Trophoblast cell (in vitro differentiated cells and primary cell): ENCODE data around the gene MEGF11.

ENCODE experiments used
- DNase-seq, 2 donors: peaks; one replicate each; pipeline ENCODE4 v3.0.0-alpha.2; 2016
- H2AFZ ChIP-seq: 2 replicates; pipeline ENCODE4 v1.6.1; 2013; ENCODE audit warnings: low read length, moderate library complexity, mild to moderate bottlenecking; ENCODE audit not compliant: insufficient read depth, poor library complexity
- H2AK5ac ChIP-seq: 2 replicates; pipeline ENCODE4 v1.6.1; 2013; ENCODE audit warnings: mild to moderate bottlenecking, low read length
- H2BK120ac ChIP-seq: 2 replicates; pipeline ENCODE4 v1.6.1; 2013; ENCODE audit warnings: low read length, mild to moderate bottlenecking, moderate library complexity; ENCODE audit not compliant: insufficient read depth, poor library complexity
- H2BK12ac ChIP-seq: 2 replicates; pipeline ENCODE4 v1.6.1; 2013; ENCODE audit warnings: mild to moderate bottlenecking, low read length, moderate library complexity
- H2BK5ac ChIP-seq: 2 replicates; pipeline ENCODE4 v1.6.1; 2013; ENCODE audit warnings: low read length, low read depth, moderate library complexity, mild to moderate bottlenecking; ENCODE audit not compliant: poor library complexity
- H3K14ac ChIP-seq: 2 replicates; pipeline ENCODE4 v1.6.1; 2013; ENCODE audit warnings: mild to moderate bottlenecking, low read length
- H3K18ac ChIP-seq: 2 replicates; pipeline ENCODE4 v1.6.1; 2013; ENCODE audit warnings: mild to moderate bottlenecking, low read length
- H3K23ac ChIP-seq: 2 replicates; pipeline ENCODE4 v1.6.1; 2013; ENCODE audit warnings: low read length
- H3K27ac ChIP-seq: 2 replicates; pipeline ENCODE4 v1.5.1; 2013; ENCODE audit warnings: low read depth, mild to moderate bottlenecking, inconsistent platforms, low read length, moderate library complexity
- H3K27me3 ChIP-seq: 2 replicates; pipeline ENCODE4 v1.6.1; 2013; ENCODE audit warnings: inconsistent platforms, mild to moderate bottlenecking, low read length, moderate library complexity; ENCODE audit not compliant: insufficient read depth
- H3K36me3 ChIP-seq, 2 experiments: 1 replicate in 1 of 2; 2 replicates in 1 of 2; pipeline ENCODE4 v1.6.1; 2013; ENCODE audit warnings: low read length in 2 of 2, mild to moderate bottlenecking in 2 of 2, moderate library complexity in 1 of 2; ENCODE audit not compliant: insufficient read depth in 2 of 2, control insufficient read depth in 1 of 2
- H3K4ac ChIP-seq: 2 replicates; pipeline ENCODE4 v1.6.1; 2013; ENCODE audit warnings: low read depth, mild to moderate bottlenecking, low read length, moderate library complexity
- H3K4me1 ChIP-seq, 2 experiments: 1 replicate in 1 of 2; 2 replicates in 1 of 2; pipeline ENCODE4 v1.6.1; 2013; ENCODE audit warnings: low read length in 2 of 2, mild to moderate bottlenecking in 2 of 2, moderate library complexity in 1 of 2; ENCODE audit not compliant: insufficient read depth in 2 of 2, control insufficient read depth in 1 of 2
- H3K4me2 ChIP-seq: 2 replicates; pipeline ENCODE4 v1.6.1; 2013; ENCODE audit warnings: inconsistent platforms, mild to moderate bottlenecking, low read length, moderate library complexity
- H3K4me3 ChIP-seq: 2 replicates; pipeline ENCODE4 v1.5.1; 2013; ENCODE audit warnings: mild to moderate bottlenecking, low read depth, low read length, inconsistent platforms
- H3K79me1 ChIP-seq: one replicate; pipeline ENCODE4 v1.6.1; 2013; ENCODE audit warnings: low read length
- H3K79me2 ChIP-seq: 2 replicates; pipeline ENCODE4 v1.6.1; 2013; ENCODE audit warnings: low read length, mild to moderate bottlenecking; ENCODE audit not compliant: control insufficient read depth, insufficient read depth, poor library complexity
- H3K9ac ChIP-seq: 2 replicates; pipeline ENCODE4 v1.6.1; 2013; ENCODE audit warnings: mild to moderate bottlenecking, low read length
- H3K9me3 ChIP-seq: 2 replicates; pipeline ENCODE4 v1.6.1; 2013; ENCODE audit warnings: low read depth, mild to moderate bottlenecking, control low read depth, inconsistent platforms, low read length; ENCODE audit not compliant: insufficient read depth
- H4K12ac ChIP-seq: 2 replicates; pipeline ENCODE4 v1.6.1; 2013; ENCODE audit warnings: low read depth, mild to moderate bottlenecking, low read length, moderate library complexity
- H4K8ac ChIP-seq: 2 replicates; pipeline ENCODE4 v1.6.1; 2013; ENCODE audit warnings: low read depth, mild to moderate bottlenecking, low read length, moderate library complexity
- H4K91ac ChIP-seq: one replicate; pipeline ENCODE4 v1.6.1; 2013; ENCODE audit warnings: low read depth, mild to moderate bottlenecking, low read length, moderate library complexity
- WGBS: extraction: QIAGEN DNeasy Blood & Tissue Kit; methylation state at CpG from one replicate; pipeline ENCODE4 v1.1.7; 2013; ENCODE audit warnings: missing lambda C conversion rate; ENCODE audit not compliant: insufficient read length, insufficient coverage; ENCODE audit errors: extremely low coverage; 5-methylcytosine and 5-hydroxymethylcytosine counted together

MEGF11 gene

GRCh38 chr15:66053991-66054390, 199.6 kb downstream of the MEGF11 start:
- no peak overlapping the region for H2AFZ ChIP-seq
- no peak overlapping the region for H2BK12ac ChIP-seq

GRCh38 chr15:66051833-66052232, 201.7 kb downstream of the MEGF11 start:
- no CpG with 5 or more reads among the region's 7 CpGs for WGBS
- H3K27me3 ChIP-seq: no peaks in the 10 kb centered on the region
- H3K23ac ChIP-seq: no peak overlapping the region
- no peak overlapping the region for H2AK5ac ChIP-seq
- H3K4me2 ChIP-seq: no peak overlapping the region
- H4K12ac ChIP-seq: no peak overlapping the region
- no peak overlapping the region for H3K4ac ChIP-seq
- no peaks in the 10 kb centered on the region for H3K79me2 ChIP-seq
- H3K4me1 ChIP-seq: no peaks in the 10 kb centered on the region
- no peaks in the 10 kb centered on the region for H3K9me3 ChIP-seq
- no peak overlapping the region for H4K91ac ChIP-seq
- H3K14ac ChIP-seq: no peak overlapping the region
- H3K27ac ChIP-seq: no peak overlapping the region
- H3K4me3 ChIP-seq: no peak overlapping the region
- no peak overlapping the region for H3K18ac ChIP-seq
- DNase-seq: no peak
- no peak overlapping the region for H2BK12ac ChIP-seq
- no peak overlapping the region for H3K9ac ChIP-seq
- H2BK5ac ChIP-seq: no peak overlapping the region
- H3K36me3 ChIP-seq: no peaks in the 10 kb centered on the region
- no peaks in the 10 kb centered on the region for H3K79me1 ChIP-seq
- H2AFZ ChIP-seq: no peak overlapping the region
- no peak overlapping the region for H4K8ac ChIP-seq
- no peak overlapping the region for H2BK120ac ChIP-seq

More at GRCh38 chr15:66053991-66054390, 199.6 kb downstream of the MEGF11 start:
- no peak overlapping the region for H3K27ac ChIP-seq
- H3K79me1 ChIP-seq: no peaks in the 10 kb centered on the region
- H2BK120ac ChIP-seq: no peak overlapping the region
- H4K8ac ChIP-seq: no peak overlapping the region
- no CpG with 5 or more reads among the region's 3 CpGs for WGBS
- no peak overlapping the region for H3K4me2 ChIP-seq
- no peak overlapping the region for H4K91ac ChIP-seq
- H3K27me3 ChIP-seq: no peaks in the 10 kb centered on the region
- H4K12ac ChIP-seq: no peak overlapping the region
- H3K4me1 ChIP-seq: no peaks in the 10 kb centered on the region
- DNase-seq: no peak
- no peaks in the 10 kb centered on the region for H3K9me3 ChIP-seq
- H2AK5ac ChIP-seq: no peak overlapping the region
- H3K4ac ChIP-seq: no peak overlapping the region
- no peak overlapping the region for H3K14ac ChIP-seq
- no peak overlapping the region for H2BK5ac ChIP-seq
- H3K4me3 ChIP-seq: no peak overlapping the region
- no peak overlapping the region for H3K23ac ChIP-seq
- H3K36me3 ChIP-seq: no peaks in the 10 kb centered on the region
- H3K9ac ChIP-seq: no peak overlapping the region
- H3K79me2 ChIP-seq: no peaks in the 10 kb centered on the region
- no peak overlapping the region for H3K18ac ChIP-seq

DNA sequence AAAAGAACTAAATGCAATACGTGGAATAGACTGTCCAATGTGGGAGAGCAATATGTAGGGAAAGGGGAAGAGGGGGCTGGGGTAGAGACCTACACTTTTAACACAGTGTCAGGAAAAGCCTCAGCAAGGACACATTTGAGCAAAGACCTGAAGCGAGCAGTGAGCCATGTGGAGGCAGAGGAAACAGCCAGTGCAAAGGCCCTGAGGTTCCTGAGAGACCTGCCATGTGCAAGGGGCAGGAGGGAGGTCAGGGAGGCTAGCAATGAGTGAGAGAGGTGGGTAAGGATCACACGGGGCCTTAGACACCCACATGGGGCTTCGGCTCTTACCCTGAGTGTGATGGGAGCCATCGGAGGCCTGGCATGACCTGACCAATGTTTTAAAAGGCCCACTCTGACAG, 203.3 kb downstream of the MEGF11 start:
- H3K36me3 ChIP-seq: no peaks in the 10 kb centered on the region
- no peak overlapping the region for H3K4ac ChIP-seq
- H4K12ac ChIP-seq: no peak overlapping the region
- no peak overlapping the region for H3K9ac ChIP-seq
- H2BK120ac ChIP-seq: no peak overlapping the region
- H2AK5ac ChIP-seq: no peak overlapping the region
- no peak overlapping the region for H2AFZ ChIP-seq
- no peak overlapping the region for H2BK12ac ChIP-seq
- no peak overlapping the region for H3K4me3 ChIP-seq
- H3K27ac ChIP-seq: no peak overlapping the region
- no peak overlapping the region for H4K91ac ChIP-seq
- H3K79me1 ChIP-seq: no peaks in the 10 kb centered on the region
- no peak overlapping the region for H2BK5ac ChIP-seq
- H3K9me3 ChIP-seq: no peaks in the 10 kb centered on the region
- no peaks in the 10 kb centered on the region for H3K27me3 ChIP-seq
- no peaks in the 10 kb centered on the region for H3K79me2 ChIP-seq
- H3K18ac ChIP-seq: no peak overlapping the region
- H3K4me1 ChIP-seq: no peaks in the 10 kb centered on the region
- no peak for DNase-seq
- H3K14ac ChIP-seq: no peak overlapping the region
- WGBS: no CpG with 5 or more reads among the region's 5 CpGs
- no peak overlapping the region for H3K23ac ChIP-seq
- no peak overlapping the region for H4K8ac ChIP-seq
- H3K4me2 ChIP-seq: no peak overlapping the region

DNA sequence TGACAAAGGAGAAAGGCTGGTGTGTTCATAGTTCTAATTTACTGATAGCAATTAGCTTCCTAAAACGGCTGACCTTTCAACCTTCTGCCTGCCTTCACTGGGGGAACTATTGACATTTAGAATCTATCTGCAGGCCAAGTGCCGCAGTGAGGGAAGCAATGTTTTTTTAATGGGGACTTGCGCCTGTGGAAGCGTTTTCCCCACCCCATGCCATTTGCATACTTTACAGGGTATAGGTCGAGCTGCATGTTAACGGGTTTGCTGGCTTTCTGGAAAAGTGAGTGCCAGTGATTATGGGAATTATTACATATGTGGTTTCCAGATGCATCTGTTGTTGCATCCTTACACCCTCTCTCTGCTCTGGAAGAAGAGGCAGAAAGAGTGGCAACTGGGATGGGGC, 204.2 kb downstream of the MEGF11 start:
- DNase-seq: no peak
- Histone ChIP-seq H3K36me3 (no peaks in the 10 kb centered on the region), H3K18ac (no peak overlapping the region), H3K9ac (no peak overlapping the region), H2BK5ac (no peak overlapping the region), H2BK12ac (no peak overlapping the region), H4K12ac (no peak overlapping the region), H3K27me3 (no peaks in the 10 kb centered on the region), H3K4ac (no peak overlapping the region), H3K27ac (no peak overlapping the region), H3K4me3 (no peak overlapping the region), H3K9me3 (no peaks in the 10 kb centered on the region), H3K79me2 (no peaks in the 10 kb centered on the region), H4K91ac (no peak overlapping the region), H3K79me1 (no peaks in the 10 kb centered on the region), H2AK5ac (no peak overlapping the region), H4K8ac (no peak overlapping the region), H3K23ac (no peak overlapping the region), H3K4me1 (no peaks in the 10 kb centered on the region), H2AFZ (no peak overlapping the region), H3K4me2 (no peak overlapping the region), H2BK120ac (no peak overlapping the region), H3K14ac (no peak overlapping the region)
- WGBS: no CpG with 5 or more reads among the region's 6 CpGs
